Lung (tissue), 16 donors: Measurements from ENCODE around the gene JAG2. TPM values are rescaled to one million over a fixed set of nuclear protein-coding genes. Genes with fewer than 3 reads are reported as not detected.

ENCODE experiments used
- ATAC-seq: fragments of 200-7000 bp; cut with Tn5 transposase; one replicate; pipeline ENCODE4 v1.9.1; 2020; ENCODE audit warnings: moderate number of reproducible peaks; ENCODE audit not compliant: insufficient read depth, low FRiP score
- DNase-seq, 3 donors: peaks; one replicate each; pipeline ENCODE4 v3.0.0-alpha.2; 2013 to 2017
- H3K27ac ChIP-seq, 2 donors: one replicate each; pipeline ENCODE4 v1.5.1; 2013; ENCODE audit warnings: mild to moderate bottlenecking in 2 of 2, moderate library complexity in 2 of 2, control low read depth in 1 of 2, inconsistent platforms in 1 of 2, low read depth in 1 of 2, low read length in 1 of 2
- H3K27me3 ChIP-seq, 3 donors: one replicate each; pipeline ENCODE4 v1.5.1; 2013; ENCODE audit warnings: low read length in 2 of 3; ENCODE audit not compliant: control insufficient read depth in 3 of 3, insufficient read depth in 3 of 3
- H3K36me3 ChIP-seq, 4 donors: one replicate each; pipeline ENCODE4 v1.5.1; 2013; ENCODE audit warnings: low read length in 4 of 4, mild to moderate bottlenecking in 1 of 4, moderate library complexity in 1 of 4; ENCODE audit not compliant: control insufficient read depth in 4 of 4, insufficient read depth in 4 of 4
- H3K4me1 ChIP-seq, 5 donors: one replicate each; pipeline ENCODE4 v1.5.1; 2013; ENCODE audit warnings: low read length in 5 of 5, mild to moderate bottlenecking in 2 of 5, moderate library complexity in 1 of 5; ENCODE audit not compliant: control insufficient read depth in 5 of 5, insufficient read depth in 5 of 5
- H3K4me3 ChIP-seq: one replicate; pipeline ENCODE4 v1.5.1; 2013; ENCODE audit warnings: mild to moderate bottlenecking, control low read depth, moderate library complexity
- H3K9ac ChIP-seq, 2 donors: one replicate each; pipeline ENCODE4 v1.5.1; 2013; ENCODE audit warnings: low read length in 2 of 2, control low read depth in 1 of 2; ENCODE audit not compliant: insufficient read depth in 1 of 2
- H3K9me3 ChIP-seq, 4 donors: one replicate each; pipeline ENCODE4 v1.5.1; 2013; ENCODE audit warnings: low read length in 3 of 4, mild to moderate bottlenecking in 1 of 4, moderate library complexity in 1 of 4; ENCODE audit not compliant: control insufficient read depth in 4 of 4, insufficient read depth in 3 of 4
- WGBS, 2 donors: extraction: QIAGEN DNeasy Blood & Tissue Kit; methylation state at CpG; one replicate each; pipeline ENCODE4 v1.1.7; 2013; 5-methylcytosine and 5-hydroxymethylcytosine counted together
- long read RNA-seq, 5 donors: transcript quantifications; one replicate each; lab custom pipeline, GENCODE V29; 2026
- polyA plus RNA-seq, 2 donors: library from polyadenylated mRNA; stranded (reverse); fragments of 200-250 nt; gene quantifications; one replicate each; pipeline ENCODE4 v1.2.1, GENCODE V29; 2013
- total RNA-seq, 2 donors: library from RNA; depleted of rRNA in 1 of 2; stranded (reverse); fragments of >200 nt in 1 of 2; gene quantifications; one replicate each; pipeline ENCODE4 v1.2.1, GENCODE V29; 2014 to 2021
- TF ChIP-seq, protein P1 (sequence below): IDR thresholded peaks from 2 replicates; pipeline ENCODE4 v1.5.1; 2012; ENCODE audit warnings: mild to moderate bottlenecking; ENCODE audit errors: control extremely low read depth, extremely low read depth
- donor health status: control.
- donor health status: control.
- donor health status: Bipolar disorder and iron deficiency.
- donor health status: healthy.
- donor health status: DM: yes; HTN: yes; CAD: no.

Gene JAG2
- 10 to 100 TPM; 32.1 to 35.1 TPM for total RNA-seq
- 10 to 100 TPM; 14.1 to 23.6 TPM for polyA plus RNA-seq
- long read RNA-seq, donor 1, full-length matches to known transcripts = 1 of 1 reads
- long read RNA-seq, donor 1, partial matches to known transcripts = 0 of 1 reads
- long read RNA-seq, donor 1, other reads (novel, unspliced or antisense) = 0 of 1 reads
- long read RNA-seq, donor 2 = 0 reads
- long read RNA-seq, donor 3, full-length matches to known transcripts = 1 of 1 reads
- long read RNA-seq, donor 3, partial matches to known transcripts = 0 of 1 reads
- long read RNA-seq, donor 3, other reads (novel, unspliced or antisense) = 0 of 1 reads
- long read RNA-seq, donor 4 = 0 reads
- long read RNA-seq, donor 5, full-length matches to known transcripts = 1 of 1 reads
- long read RNA-seq, donor 5, partial matches to known transcripts = 0 of 1 reads
- long read RNA-seq, donor 5, other reads (novel, unspliced or antisense) = 0 of 1 reads

DNA sequence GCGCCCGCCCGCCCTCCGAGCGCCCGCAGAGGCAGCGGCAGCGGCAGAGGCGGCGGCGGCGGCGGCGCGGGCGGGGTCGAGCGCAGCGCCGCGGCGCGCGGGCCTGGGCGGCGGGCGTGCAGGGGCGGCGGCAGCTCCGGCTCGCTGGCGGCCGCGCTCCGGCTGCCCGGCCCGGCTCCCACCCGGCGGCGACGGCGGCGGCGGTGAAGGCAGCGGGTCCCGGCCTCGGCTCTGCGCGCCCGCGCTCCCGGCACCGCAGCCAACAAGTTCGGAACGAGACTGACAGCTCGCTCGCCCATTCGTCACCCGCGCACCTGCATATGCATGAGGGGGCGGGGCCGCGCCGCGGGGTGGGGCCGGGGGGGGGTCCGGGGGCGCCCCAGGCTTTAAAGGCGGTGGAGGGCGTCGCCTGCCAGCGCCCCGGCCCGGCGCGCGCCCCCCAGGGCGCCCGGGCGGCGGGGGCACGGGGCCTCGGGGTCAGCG lies at the start of gene JAG2:
Gene JAG2, minus strand, starts transcription at position 281 of the 483 bp plus-strand sequence. CDS start 356 bp downstream, outside the sequence.
- DNase-seq (no peak), ATAC-seq (no peak)
- H3K36me3 ChIP-seq = no peaks in the 10 kb centered on the region
- no peaks in the 10 kb centered on the region for H3K9me3 ChIP-seq
- no peak within 1 kb of the TSS for H3K27ac ChIP-seq
- TF ChIP-seq, protein P1, sequence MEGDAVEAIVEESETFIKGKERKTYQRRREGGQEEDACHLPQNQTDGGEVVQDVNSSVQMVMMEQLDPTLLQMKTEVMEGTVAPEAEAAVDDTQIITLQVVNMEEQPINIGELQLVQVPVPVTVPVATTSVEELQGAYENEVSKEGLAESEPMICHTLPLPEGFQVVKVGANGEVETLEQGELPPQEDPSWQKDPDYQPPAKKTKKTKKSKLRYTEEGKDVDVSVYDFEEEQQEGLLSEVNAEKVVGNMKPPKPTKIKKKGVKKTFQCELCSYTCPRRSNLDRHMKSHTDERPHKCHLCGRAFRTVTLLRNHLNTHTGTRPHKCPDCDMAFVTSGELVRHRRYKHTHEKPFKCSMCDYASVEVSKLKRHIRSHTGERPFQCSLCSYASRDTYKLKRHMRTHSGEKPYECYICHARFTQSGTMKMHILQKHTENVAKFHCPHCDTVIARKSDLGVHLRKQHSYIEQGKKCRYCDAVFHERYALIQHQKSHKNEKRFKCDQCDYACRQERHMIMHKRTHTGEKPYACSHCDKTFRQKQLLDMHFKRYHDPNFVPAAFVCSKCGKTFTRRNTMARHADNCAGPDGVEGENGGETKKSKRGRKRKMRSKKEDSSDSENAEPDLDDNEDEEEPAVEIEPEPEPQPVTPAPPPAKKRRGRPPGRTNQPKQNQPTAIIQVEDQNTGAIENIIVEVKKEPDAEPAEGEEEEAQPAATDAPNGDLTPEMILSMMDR = no peak
- 0 to 1% methylated on average over 10 to 84 of the region's 84 CpGs for WGBS, 2 donors
- no peak within 1 kb of the TSS for H3K9ac ChIP-seq
- peaks cover 0 to 7% (median 5%) of the 10 kb centered on the region in 3 donors for H3K27me3 ChIP-seq
- H3K4me1 ChIP-seq = peaks cover 0 to 30% (median 16%) of the 10 kb centered on the region in 5 donors
- peak within 1 kb of the TSS; percentile 60 for H3K4me3 ChIP-seq

DNA sequence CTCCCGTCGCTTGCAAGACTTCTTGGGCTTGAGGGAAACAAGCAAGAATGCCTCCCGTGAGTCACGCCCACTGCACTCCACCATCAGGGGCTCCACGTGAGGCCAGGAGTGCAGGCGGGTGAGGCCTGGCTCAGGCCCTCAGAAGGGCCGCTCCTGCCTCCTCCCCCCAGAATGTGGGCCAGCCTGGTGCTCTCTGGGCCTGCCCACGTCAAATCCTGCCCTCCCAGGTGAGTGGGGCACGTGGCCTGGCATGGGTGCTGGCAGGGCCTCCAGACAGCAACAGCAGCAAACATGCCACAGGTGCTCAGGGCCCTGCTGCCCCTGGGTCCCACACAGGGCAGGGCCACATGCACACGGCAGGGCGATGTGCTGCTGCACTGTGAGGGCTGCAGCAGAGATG lies 49.2 kb upstream of the JAG2 start:
- peaks cover 0 to 7% (median 0%) of the 10 kb centered on the region in 4 donors for H3K9me3 ChIP-seq
- peak overlapping the region in 1 of 2 donors; percentile 33 for H3K27ac ChIP-seq
- H3K9ac ChIP-seq = no peak overlapping the region
- ATAC-seq (peak; percentile 67), DNase-seq (no peak)
- TF ChIP-seq, protein P1 = no peak
- H3K27me3 ChIP-seq = no peaks in the 10 kb centered on the region
- WGBS, 2 donors = 74 to 87% methylated on average over 11 of the region's 11 CpGs
- H3K4me3 ChIP-seq = no peak overlapping the region
- peaks cover 0 to 52% (median 30%) of the 10 kb centered on the region in 4 donors for H3K36me3 ChIP-seq
- peaks cover 0 to 9% (median 0%) of the 10 kb centered on the region in 5 donors for H3K4me1 ChIP-seq

DNA sequence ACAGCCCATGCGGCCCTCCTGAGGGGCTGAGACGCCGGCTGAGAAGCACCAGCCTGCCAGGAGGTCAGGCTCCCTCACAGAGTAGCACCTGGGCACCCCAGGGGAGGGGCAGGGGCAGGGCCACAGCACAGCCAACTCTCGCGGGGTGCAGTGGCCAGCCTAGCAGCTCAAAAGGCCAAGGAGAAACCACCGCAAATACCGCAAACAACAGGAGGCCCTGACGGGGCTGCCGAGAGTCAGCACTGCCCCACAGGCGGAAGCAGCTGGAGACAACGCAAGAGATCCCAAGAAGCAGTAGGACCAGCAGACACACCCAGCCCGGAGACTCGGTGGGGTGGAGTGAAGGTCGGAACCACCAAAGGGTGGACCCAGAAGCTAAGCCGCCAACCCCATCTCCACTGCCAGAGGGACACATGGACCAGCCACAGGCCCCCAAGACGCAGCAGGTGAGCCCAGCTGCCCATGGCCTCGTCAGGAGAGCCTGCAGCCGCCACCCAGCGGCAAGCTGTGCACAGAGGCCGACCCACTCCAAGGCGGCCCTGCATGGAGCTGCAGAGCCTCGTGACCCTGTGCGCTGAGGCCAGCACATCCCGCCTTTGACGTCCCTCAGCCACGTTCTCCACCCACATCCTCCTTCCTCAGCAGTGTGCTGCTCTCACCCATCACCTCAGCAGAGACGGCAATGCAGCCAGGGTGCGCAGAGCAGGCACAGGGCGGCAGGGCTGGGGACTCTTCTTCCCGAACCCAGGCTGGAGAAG lies 48.1 kb upstream of the JAG2 start:
- H3K36me3 ChIP-seq = peaks cover 0 to 52% (median 25%) of the 10 kb centered on the region in 4 donors
- DNase-seq (no peak), ATAC-seq (no peak)
- no peak overlapping the region for H3K9ac ChIP-seq
- TF ChIP-seq, protein P1 = no peak
- WGBS, 2 donors = 90 to 91% methylated on average over 30 of the region's 30 CpGs
- peaks cover 0 to 9% (median 0%) of the 10 kb centered on the region in 5 donors for H3K4me1 ChIP-seq
- H3K27ac ChIP-seq = no peak overlapping the region
- H3K4me3 ChIP-seq = no peak overlapping the region
- H3K9me3 ChIP-seq = peaks cover 0 to 7% (median 0%) of the 10 kb centered on the region in 4 donors
- no peaks in the 10 kb centered on the region for H3K27me3 ChIP-seq
